Measurements from ENCODE around the gene EXOC8. TPM values are rescaled to one million over a fixed set of nuclear protein-coding genes. Genes with fewer than 3 reads are reported as not detected.

Gene EXOC8
- total and polyA plus RNA-seq, 9 donors: 5.0 to 8.1 (median 6.9) TPM

DNA sequence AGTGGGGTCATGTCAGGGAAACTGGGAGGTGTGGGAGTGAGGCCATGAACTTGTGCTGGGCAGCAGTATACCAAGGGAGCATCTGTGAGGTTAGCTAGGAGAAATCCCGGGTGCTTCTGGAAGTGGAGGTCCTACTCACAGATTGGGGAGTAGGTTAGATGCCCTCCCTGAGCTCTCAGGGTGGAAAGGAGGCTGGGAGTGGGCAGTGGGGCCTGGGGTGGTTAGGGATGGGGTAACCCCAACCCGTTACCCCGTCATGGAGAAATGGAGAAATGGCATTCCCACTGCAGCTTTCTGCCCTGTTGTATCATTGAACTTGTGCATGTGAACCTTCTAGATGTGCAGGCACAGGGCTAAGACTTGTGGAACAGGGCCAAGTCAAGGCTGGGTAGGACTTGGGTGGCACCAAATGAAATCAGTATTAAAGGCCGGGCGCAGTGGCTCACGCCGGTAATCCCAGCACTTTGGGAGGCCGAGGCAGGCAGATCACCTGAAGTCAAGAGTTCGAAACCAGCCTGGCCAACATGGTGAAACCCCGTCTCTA lies 27.2 kb downstream of the EXOC8 start:
- 84% methylated on average over 10 of the region's 10 CpGs for WGBS (ENCODE audit: insufficient coverage)

DNA sequence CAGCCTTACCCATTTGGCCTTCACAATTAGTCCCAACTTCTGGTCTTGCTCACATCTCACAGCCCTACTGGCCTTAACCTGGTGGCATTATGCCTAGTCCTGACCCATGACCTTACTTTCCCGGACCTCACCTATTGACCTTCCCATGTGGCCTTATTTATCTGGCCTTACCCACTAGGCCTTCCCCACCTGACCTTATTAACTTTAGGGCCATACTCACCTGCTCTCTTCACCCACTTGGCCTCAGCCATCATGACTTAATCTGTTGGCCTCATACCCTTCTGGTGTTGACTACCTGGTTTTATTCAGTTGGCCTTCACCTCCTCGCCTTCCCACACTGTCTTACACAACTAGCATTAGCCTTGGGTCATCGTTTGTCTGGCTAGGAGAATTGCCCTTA lies 35.7 kb downstream of the EXOC8 start:
- 92% methylated on average over 3 of the region's 3 CpGs for WGBS (ENCODE audit: insufficient coverage)
- H3K36me3 ChIP-seq (ENCODE audit: control insufficient read depth, insufficient read depth, low read length): no peaks in the 10 kb centered on the region

More for the DNA sequence above, 27.2 kb downstream of the EXOC8 start:
- DNase-seq: no peak
- no peaks in the 10 kb centered on the region for H3K9me3 ChIP-seq (replicated peaks; ENCODE audit: control insufficient read depth, low read depth, low read length)
- no peaks in the 10 kb centered on the region for H3K36me3 ChIP-seq (ENCODE audit: control insufficient read depth, insufficient read depth, low read length)
- H3K4me1 ChIP-seq (ENCODE audit: control insufficient read depth, insufficient read depth, low read length): no peaks in the 10 kb centered on the region
- H3K27me3 ChIP-seq (ENCODE audit: control insufficient read depth, insufficient read depth, low read length): no peaks in the 10 kb centered on the region
- H3K4me3 ChIP-seq (ENCODE audit: low read length): no peak overlapping the region
- no peak overlapping the region for H3K27ac ChIP-seq (ENCODE audit: low read length)

DNA sequence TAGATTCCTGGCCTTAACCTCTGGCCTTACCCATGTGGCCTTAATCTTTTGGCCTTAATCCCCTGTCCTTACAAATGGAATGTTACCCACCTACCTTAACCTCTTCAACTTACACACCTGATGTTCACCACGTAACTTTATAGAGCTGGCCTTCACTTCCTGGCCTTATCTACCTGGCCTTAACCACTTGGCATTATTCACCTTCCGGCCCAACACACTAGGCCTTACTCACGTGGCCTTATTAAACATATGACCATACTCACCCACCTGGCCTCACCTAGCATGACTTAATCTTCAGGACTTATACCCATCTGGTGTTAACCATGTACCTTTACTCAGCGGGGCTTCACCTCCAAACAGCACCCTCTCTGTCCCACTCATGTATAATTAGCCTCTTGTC lies 41.7 kb downstream of the EXOC8 start:
- 83% methylated on average over 4 of the region's 4 CpGs for WGBS (ENCODE audit: insufficient coverage)
- Histone ChIP-seq H3K4me3 (ENCODE audit: low read length) (no peak overlapping the region), H3K27ac (ENCODE audit: low read length) (no peak overlapping the region), H3K9me3 (replicated peaks; ENCODE audit: control insufficient read depth, low read depth, low read length) (no peaks in the 10 kb centered on the region), H3K36me3 (ENCODE audit: control insufficient read depth, insufficient read depth, low read length) (no peaks in the 10 kb centered on the region), H3K4me1 (ENCODE audit: control insufficient read depth, insufficient read depth, low read length) (no peaks in the 10 kb centered on the region), H3K27me3 (ENCODE audit: control insufficient read depth, insufficient read depth, low read length) (no peaks in the 10 kb centered on the region)
- DNase-seq: no peak

More for the DNA sequence above, 35.7 kb downstream of the EXOC8 start:
- H3K4me3 ChIP-seq (ENCODE audit: low read length): no peak overlapping the region
- DNase-seq: no peak
- H3K4me1 ChIP-seq (ENCODE audit: control insufficient read depth, insufficient read depth, low read length): no peaks in the 10 kb centered on the region
- H3K27ac ChIP-seq (ENCODE audit: low read length): no peak overlapping the region
- H3K27me3 ChIP-seq (ENCODE audit: control insufficient read depth, insufficient read depth, low read length): no peaks in the 10 kb centered on the region
- H3K9me3 ChIP-seq (replicated peaks; ENCODE audit: control insufficient read depth, low read depth, low read length): no peaks in the 10 kb centered on the region

DNA sequence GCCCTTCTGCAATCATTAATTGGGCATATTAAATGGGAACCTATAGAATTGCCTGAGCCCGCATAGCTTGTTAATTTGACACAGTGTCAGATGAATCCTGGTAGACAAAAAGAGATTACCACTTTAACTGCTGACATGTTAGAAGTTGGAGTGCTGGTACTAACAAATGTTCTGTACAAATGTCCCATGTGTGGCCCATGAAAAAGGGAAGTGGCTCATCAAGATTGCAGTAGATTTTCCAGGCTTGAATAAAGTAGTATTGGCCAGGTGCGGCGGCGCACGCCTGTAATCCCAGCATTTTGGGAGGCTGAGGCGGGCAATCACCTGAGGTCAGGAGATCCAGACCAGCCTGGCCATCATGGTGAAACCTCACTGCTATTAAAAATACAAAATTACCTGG lies 51.0 kb downstream of the EXOC8 start:
- Histone ChIP-seq H3K27ac (ENCODE audit: low read length) (no peak overlapping the region), H3K4me3 (ENCODE audit: low read length) (no peak overlapping the region), H3K36me3 (ENCODE audit: control insufficient read depth, insufficient read depth, low read length) (no peaks in the 10 kb centered on the region), H3K27me3 (ENCODE audit: control insufficient read depth, insufficient read depth, low read length) (no peaks in the 10 kb centered on the region), H3K9me3 (replicated peaks; ENCODE audit: control insufficient read depth, low read depth, low read length) (no peaks in the 10 kb centered on the region), H3K4me1 (ENCODE audit: control insufficient read depth, insufficient read depth, low read length) (no peaks in the 10 kb centered on the region)
- 95% methylated on average over 5 of the region's 6 CpGs for WGBS (ENCODE audit: insufficient coverage)
- no peak for DNase-seq

DNA sequence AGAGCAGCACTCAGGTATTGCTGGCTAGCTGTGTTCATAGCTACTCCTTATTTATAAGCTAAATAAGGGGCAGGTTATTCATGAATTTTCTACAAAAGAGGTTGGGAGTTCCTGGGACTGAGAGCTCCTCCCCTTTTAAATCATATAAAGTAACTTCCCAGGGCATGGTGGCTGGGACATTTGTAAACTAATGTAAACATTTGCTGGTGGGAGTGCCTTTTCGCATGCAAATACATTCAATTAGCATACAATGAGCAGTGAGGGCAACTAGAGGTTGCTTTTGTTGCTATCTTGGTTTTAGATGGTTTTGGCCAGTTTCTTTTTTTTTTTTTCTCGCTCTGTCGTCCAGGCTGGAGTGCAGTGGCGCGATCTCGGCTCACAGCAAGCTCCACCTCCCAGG lies 53.2 kb downstream of the EXOC8 start:
- H3K36me3 ChIP-seq (ENCODE audit: control insufficient read depth, insufficient read depth, low read length): no peaks in the 10 kb centered on the region
- no peaks in the 10 kb centered on the region for H3K4me1 ChIP-seq (ENCODE audit: control insufficient read depth, insufficient read depth, low read length)
- H3K27ac ChIP-seq (ENCODE audit: low read length): no peak overlapping the region
- no peak for DNase-seq
- no peaks in the 10 kb centered on the region for H3K9me3 ChIP-seq (replicated peaks; ENCODE audit: control insufficient read depth, low read depth, low read length)
- no peaks in the 10 kb centered on the region for H3K27me3 ChIP-seq (ENCODE audit: control insufficient read depth, insufficient read depth, low read length)
- no CpG with 5 or more reads among the region's 6 CpGs for WGBS (ENCODE audit: insufficient coverage)
- no peak overlapping the region for H3K4me3 ChIP-seq (ENCODE audit: low read length)

Other genes starting within 250 kb of the EXOC8 start
- gene TRIM67, start 175.8 kb downstream of the EXOC8 start, total RNA-seq: 0.04 TPM
- under 1 TPM; 0.04 to 0.13 (median 0.07) TPM for gene TRIM67, start 175.8 kb downstream of the EXOC8 start, polyA plus RNA-seq (ENCODE audit: insufficient read depth in 1 of 8, insufficient read length in 8 of 8, low replicate concordance in 1 of 8)
- 65.3 TPM for gene GNPAT, start 96.6 kb downstream of the EXOC8 start, total RNA-seq
- gene GNPAT, start 96.6 kb downstream of the EXOC8 start, polyA plus RNA-seq (ENCODE audit: insufficient read depth in 1 of 8, insufficient read length in 8 of 8, low replicate concordance in 1 of 8): 10 to 100 TPM; 51.2 to 64.6 (median 56.6) TPM
- 8.1 TPM for gene SPRTN, start 441 bp upstream of the EXOC8 start, total RNA-seq
- gene SPRTN, start 441 bp upstream of the EXOC8 start, polyA plus RNA-seq (ENCODE audit: insufficient read depth in 1 of 8, insufficient read length in 8 of 8, low replicate concordance in 1 of 8): 1 to 10 TPM; 5.7 to 8.3 (median 7.0) TPM
- gene EGLN1, start 84.4 kb upstream of the EXOC8 start, total RNA-seq: 47.9 TPM
- 10 to 100 TPM; 35.7 to 43.7 (median 40.1) TPM for gene EGLN1, start 84.4 kb upstream of the EXOC8 start, polyA plus RNA-seq (ENCODE audit: insufficient read depth in 1 of 8, insufficient read length in 8 of 8, low replicate concordance in 1 of 8)
- 34.7 TPM for gene TSNAX, start 190.8 kb upstream of the EXOC8 start, total RNA-seq
- 10 to 100 TPM; 23.0 to 33.1 (median 30.1) TPM for gene TSNAX, start 190.8 kb upstream of the EXOC8 start, polyA plus RNA-seq (ENCODE audit: insufficient read depth in 1 of 8, insufficient read length in 8 of 8, low replicate concordance in 1 of 8)